Muscle of back (tissue), 13 donors: ENCODE measurements around the gene NPW. TPM values are rescaled to one million over a fixed set of nuclear protein-coding genes. Genes with fewer than 3 reads are reported as not detected.

Source experiments
- DNase-seq, 3 donors: peaks; one replicate each; pipeline versions ENCODE4 v3.0.0 to v3.0.0-alpha.2; 2013
- long read RNA-seq, 9 donors: transcript quantifications; one replicate each; lab custom pipeline, GENCODE V29; 2026
- polyA plus RNA-seq, 10 donors: library from polyadenylated mRNA; unstranded; fragments of 120-200 nt; gene quantifications; one replicate each; pipeline ENCODE4 v1.2.1, GENCODE V29; 2013; ENCODE audit not compliant: insufficient read length in 10 of 10

The NPW gene
- polyA plus RNA-seq: 1 to 10 TPM in 6 of 10 donors, under 1 TPM in 4; 0.59 to 4.1 (median 1.3) TPM
- long read RNA-seq, donor 1, partial matches to known transcripts: 0 of 3 reads
- long read RNA-seq, donor 1, other reads (novel, unspliced or antisense): 0 of 3 reads
- long read RNA-seq, donor 2, partial matches to known transcripts: 0 of 4 reads
- long read RNA-seq, donor 2, other reads (novel, unspliced or antisense): 0 of 4 reads
- long read RNA-seq, donor 3: 0 reads
- long read RNA-seq, donor 4, transcript NPW-202 (2 exons, 991 nt): major isoform, 7 of 7 reads
- long read RNA-seq, donor 4, partial matches to known transcripts: 0 of 7 reads
- long read RNA-seq, donor 4, other reads (novel, unspliced or antisense): 0 of 7 reads
- long read RNA-seq, donor 5, partial matches to known transcripts: 0 of 4 reads
- long read RNA-seq, donor 5, other reads (novel, unspliced or antisense): 0 of 4 reads
- long read RNA-seq, donor 6, partial matches to known transcripts: 0 of 4 reads
- long read RNA-seq, donor 6, other reads (novel, unspliced or antisense): 0 of 4 reads
- long read RNA-seq, donor 7, partial matches to known transcripts: 0 of 3 reads
- long read RNA-seq, donor 7, other reads (novel, unspliced or antisense): 0 of 3 reads
- long read RNA-seq, donor 8, transcript NPW-202 (2 exons, 991 nt): major isoform, 11 of 11 reads
- long read RNA-seq, donor 8, partial matches to known transcripts: 0 of 11 reads
- long read RNA-seq, donor 8, other reads (novel, unspliced or antisense): 0 of 11 reads
- long read RNA-seq, donor 9, partial matches to known transcripts: 0 of 2 reads
- long read RNA-seq, donor 9, other reads (novel, unspliced or antisense): 0 of 2 reads

DNA sequence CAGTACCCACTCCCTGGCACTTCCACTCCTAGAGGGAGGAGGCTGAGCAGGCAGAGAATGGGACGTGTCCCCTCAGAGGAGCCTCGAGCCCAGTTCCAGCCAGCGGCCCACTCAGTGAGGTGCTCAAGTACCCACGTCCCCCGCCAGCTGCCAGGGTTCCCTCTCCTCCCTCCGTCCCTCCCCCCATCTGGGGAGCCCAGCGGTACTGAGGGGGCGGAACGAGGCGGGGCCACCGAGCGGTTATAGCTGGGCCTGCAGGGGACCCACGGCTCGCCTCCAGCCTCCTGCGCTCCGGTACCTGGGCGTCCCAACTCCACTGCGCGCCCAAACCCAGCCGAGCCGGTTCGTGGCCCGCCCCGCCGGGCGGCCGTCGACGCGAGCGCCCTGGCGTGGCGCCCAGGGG, at the start of gene NPW:
NPW (plus strand) TSS at position 268 of the 403 bp plus-strand sequence.
- peak in 1 of 3 donors; percentile 52 for DNase-seq

DNA sequence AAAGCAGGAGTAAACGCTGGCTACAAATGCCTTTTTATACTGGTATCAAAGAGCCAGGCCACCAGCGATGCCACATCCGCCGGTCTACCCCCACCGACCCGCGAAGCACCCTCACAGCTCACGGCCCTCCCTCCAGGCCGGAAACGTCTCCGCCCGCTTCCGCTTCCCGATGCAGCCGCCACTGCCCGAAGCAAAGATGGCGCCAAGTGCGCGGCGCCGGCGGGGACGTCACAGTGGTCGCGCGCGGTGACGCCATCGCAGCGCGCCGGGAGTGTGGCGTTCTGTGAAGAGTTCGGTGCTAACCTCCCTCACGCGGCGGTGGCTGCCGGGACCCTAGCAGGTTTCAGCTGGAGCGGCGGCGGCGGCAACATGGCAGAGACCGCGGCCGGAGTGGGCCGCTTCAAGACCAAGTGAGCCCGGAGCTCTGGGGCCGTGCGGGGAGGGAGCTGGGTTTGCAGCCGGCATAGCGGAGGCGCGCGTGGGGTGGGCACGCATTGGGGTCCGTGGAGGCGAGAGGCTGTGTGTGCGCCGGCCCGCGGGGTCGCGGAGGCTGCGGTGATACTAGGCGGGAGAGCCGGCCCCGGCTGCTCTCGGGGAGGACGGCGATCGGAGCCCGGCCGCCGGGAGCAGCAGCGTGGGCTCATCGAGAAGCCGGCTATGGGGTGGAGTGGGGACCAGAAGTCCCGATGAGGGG, 47.6 kb upstream of the NPW start, which contains the start of gene TBL3:
TBL3 (plus strand) TSS at position 258 of the 694 bp plus-strand sequence; CDS start at position 370, 112 bp downstream.
- DNase-seq: peak; percentile 95 to 98 (median 97)

DNA sequence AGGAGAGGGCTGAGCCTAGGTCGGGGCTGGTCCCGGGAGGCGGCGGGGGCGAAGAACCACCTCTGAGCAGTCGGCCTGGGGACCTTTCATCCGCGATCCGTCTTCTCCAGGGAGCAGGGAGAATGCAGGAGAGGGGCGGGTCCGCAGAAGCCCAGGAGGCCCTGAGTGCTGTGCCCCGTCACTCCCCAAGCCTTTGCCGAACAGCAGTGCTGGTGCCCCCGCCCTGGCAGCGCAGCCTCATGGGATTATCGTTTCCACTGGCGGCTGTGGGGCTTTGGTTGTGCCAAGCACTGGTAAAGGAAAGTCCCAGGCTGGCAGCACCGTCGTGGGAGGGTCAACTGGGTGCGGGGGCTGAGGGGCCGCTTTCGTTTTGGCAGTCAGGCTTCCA, 47.1 kb upstream of the NPW start:
- no peak for DNase-seq

DNA sequence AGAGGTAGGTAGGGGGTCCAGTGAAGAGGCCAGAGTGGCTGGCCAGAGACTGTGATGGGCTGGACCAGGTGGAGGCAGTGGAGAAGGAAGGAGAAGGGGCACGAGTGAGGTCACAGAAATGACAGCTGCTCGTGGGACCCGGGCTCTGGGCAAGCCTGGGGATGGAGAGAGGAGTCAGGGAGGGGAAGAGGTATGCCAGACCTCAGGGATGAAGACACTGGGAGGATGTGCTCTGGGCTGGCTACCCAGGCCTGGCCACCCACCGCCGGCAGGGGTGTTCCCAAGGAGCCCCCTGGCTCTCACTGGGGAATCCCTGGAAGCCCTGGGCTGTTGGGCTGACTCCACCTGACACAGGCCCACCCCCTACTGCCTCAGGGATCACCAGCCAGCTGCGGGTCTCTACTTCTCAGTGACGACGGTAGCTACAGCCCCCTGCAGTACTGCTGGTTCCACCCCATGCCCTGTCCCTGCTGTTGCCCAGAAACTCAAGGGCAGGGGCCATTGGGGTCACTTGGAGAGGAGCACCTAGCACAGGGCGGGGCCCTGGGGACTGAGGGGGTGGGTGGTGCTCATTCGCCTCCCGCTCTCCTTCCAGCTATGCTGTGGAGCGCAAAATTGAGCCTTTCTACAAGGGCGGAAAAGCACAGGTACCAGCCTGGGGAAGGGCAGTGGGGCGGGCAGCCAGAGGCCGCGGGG, 46.0 kb upstream of the NPW start:
- DNase-seq: no peak

DNA sequence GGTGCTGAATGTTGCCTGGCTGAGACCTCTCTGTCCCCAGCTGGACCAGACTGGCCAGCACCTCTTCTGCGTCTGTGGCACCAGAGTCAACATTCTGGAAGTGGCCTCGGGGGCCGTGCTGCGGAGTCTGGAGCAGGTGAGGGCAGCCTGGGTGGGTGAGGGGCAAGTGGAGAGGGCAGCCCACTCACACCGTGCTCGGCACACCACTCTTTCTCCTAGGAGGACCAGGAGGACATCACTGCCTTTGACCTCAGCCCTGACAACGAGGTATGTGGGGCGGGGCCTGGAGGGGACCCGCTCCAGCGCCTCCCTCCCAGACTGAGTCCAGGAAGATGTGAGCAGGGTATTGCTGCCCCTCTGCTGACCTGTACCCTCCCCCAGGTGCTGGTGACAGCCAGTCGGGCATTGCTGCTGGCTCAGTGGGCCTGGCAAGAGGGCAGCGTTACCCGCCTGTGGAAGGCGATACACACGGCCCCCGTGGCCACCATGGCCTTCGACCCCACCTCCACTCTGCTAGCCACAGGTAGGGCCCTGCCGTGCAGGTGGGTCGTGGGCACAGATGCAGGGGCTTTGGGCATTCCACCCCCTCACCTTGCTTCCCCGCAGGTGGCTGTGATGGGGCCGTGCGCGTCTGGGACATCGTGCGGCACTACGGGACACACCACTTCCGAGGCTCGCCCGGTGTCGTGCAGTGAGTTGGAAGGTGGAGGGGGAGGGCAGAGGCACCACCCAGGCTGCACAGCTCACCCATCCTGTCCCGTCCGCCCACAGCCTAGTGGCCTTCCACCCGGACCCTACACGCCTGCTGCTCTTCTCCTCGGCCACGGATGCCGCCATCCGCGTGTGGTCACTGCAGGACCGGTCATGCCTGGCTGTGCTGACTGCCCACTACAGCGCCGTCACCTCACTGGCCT, 45.2 kb upstream of the NPW start:
- no peak for DNase-seq

DNA sequence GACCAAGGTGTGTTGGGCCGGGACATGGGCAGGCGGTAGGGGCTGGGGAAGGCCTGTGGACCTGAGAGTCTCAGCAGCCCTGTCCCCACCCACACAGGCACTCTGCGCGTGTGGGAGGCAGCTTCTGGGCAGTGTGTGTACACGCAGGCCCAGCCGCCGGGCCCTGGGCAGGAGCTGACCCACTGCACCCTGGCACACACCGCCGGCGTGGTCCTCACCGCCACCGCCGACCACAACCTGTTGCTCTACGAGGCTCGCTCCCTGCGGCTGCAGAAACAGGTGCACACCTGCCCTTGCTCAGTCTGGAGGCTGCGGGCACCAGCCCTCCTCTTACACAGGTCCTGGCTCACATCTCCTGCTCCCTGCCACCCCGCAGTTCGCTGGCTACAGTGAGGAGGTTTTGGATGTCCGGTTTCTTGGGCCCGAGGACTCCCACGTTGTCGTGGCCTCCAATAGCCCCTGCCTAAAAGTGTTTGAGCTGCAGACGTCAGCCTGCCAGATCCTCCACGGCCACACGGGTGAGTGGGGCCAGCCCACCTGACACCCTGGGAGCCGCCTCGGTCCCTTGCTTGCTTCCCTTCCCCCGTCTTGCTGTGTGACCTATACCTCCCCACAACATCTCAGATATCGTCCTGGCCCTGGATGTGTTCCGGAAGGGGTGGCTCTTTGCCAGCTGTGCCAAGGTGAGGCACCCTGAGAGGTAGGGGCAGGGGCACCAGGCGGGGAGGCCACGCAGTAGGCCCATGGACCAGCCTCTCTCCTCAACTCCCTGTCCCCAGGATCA, 44.0 kb upstream of the NPW start:
- DNase-seq: no peak

DNA sequence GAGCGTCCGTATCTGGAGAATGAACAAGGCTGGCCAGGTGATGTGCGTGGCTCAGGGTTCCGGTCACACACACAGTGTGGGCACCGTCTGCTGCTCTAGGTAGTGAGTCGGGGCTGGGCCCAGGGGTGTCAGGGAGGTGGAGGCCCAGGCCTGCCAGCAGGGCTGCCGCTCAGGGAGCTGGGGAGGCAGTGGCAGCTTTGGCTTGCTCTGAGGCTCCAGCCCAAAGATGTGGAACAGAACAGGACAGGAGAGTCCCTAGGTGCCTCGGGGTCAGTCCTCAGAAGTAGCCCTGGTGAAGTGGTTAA, 43.4 kb upstream of the NPW start:
- DNase-seq: no peak

DNA sequence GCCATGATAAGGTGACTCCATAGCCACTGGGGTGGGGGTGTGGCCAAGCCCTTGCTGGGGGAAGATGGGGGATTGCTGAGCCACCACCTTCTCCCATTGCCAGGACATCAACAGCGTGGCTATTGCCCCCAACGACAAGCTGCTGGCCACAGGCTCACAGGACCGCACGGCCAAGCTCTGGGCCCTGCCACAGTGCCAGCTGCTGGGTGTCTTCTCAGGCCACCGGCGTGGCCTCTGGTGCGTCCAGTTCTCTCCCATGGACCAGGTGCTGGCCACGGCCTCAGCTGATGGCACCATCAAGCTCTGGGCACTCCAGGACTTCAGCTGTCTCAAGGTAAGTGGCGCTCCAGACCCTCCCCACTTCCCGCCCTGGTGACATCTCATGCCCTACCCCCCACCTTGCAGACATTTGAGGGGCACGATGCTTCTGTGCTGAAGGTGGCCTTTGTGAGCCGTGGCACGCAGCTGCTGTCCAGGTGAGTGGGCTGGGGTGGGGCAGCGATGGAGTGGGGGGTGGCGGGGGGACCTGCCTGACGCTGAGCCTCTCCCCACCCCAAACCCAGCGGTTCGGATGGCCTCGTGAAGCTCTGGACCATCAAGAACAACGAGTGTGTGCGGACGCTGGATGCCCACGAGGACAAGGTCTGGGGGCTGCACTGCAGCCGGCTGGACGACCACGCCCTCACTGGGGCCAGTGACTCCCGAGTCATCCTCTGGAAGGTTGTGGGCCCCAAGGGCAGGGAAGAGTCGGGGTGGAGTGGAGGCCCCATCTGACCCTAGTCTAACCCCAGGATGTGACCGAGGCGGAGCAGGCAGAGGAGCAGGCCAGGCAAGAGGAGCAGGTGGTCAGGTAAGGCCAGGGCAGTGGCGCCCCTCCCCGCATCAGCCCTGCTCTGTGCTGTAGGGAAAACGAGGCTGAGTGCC, 42.4 kb upstream of the NPW start:
- DNase-seq: no peak

DNA sequence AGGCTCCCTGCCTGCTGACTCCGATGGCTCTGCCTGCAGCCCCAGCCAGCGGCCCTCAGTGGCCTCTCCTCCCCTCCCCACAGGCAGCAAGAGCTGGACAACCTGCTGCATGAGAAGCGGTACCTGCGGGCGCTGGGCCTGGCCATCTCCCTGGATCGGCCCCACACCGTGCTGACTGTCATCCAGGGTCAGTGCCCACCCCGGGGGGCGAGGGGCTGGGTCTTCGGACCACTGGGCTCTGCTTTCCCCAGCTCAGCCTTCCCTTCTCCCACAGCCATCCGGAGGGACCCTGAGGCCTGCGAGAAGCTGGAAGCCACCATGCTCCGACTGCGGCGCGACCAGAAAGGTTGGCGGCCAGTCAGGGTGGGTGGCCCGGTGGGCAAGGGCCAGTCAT, 41.7 kb upstream of the NPW start:
- no peak for DNase-seq

DNA sequence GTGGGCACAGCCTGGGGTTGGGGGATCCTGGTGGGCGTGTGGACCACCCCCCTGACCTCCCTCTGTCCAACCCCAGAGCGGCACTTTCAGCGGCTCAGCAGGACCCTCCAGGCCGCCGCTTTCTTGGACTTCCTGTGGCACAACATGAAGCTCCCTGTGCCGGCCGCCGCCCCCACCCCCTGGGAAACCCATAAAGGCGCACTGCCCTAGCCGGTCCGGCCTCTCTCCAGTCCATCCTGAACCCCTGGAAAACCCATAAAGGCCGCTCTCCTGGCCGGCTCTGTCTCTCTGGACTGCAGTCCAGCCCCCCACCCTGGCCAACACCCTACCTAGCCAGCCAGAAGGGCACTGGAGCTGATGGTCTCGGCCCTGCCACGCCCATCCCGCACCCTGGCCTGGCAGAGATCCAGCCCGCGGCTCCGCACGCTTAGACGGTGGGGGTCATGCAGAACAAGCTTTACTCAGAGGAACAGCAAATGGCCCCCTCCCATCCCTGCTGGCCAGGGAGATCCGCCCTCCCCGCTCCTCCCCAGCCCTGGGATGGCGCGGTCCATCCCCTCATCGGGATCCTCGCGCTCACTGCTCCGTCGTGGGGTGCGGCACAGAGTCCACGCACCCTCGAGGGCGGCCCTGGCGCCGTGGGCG, 41.0 kb upstream of the NPW start:
- no peak for DNase-seq

DNA sequence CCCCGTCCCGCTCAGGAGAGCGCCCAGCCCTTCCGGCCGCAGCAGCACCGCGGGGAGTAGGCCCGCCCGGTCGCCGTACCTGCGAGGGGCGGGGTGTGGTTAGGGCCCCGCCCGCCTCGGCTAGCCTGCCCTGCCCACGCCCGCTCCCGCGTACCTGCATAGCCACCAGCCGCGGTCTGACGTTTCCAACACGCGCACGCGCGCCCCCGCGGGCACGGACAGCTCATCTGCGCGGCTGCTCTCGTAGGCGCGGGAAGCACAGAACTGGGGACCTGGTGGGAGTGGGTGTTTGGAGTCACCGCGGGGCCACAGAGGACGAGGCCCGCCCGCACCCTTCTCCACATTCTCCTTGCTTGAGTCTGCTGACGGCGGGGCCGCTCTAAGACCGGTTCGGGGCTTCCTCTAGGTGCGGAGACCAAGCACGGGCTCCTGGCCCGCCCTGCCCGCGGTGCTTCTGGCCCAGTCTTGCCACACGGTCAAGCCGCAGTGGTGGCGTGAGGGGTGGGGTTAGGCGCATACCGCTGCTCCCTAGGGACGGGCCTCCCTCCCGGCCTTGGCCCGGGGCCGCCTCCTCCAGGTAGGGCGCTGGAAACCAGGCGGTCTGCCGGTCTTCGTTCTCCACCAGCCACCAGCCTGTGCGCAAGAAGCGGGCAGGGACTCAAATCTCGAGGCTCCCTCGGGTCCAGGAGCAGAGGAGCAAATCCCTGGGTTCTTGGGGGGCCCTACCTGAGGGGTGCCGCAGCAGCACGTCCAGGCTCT, 40.1 kb upstream of the NPW start:
- DNase-seq: no peak

DNA sequence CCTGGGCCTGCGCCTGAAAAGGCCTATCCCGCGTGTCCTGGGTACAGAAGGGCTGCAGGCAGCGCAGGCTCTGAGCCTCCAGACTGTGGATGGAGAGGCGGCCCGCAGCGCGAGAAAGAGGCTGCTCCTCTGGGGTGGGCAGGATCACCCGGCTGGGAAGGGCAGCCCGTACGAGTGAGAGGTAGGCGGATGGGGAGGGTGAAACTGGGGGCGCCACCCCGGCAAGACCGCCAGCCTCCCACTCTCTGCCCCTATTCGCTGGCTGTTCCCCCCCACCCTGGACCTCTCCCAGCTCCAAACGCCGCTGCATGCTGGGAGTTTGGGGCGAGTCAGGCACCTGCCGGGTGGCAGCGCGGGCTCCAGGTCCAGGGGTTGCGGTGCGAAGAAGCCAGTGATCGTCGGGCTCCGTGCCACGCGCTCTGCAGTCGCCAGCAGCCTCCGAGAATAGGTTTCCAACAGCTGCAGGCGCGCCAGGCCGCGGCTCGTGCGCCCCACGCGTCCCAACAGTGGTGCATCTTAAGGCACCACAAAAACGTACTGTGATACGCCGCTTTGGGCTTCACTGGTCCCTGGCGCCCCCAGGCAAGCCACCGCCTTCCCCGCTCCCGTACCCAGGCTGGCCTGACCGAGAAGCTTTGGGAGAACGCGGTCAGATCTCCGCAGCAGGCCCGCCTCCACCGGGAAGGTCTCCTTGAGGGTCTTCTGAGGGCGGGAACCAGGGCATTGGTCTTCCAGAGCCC, 39.4 kb upstream of the NPW start:
- no peak for DNase-seq

DNA sequence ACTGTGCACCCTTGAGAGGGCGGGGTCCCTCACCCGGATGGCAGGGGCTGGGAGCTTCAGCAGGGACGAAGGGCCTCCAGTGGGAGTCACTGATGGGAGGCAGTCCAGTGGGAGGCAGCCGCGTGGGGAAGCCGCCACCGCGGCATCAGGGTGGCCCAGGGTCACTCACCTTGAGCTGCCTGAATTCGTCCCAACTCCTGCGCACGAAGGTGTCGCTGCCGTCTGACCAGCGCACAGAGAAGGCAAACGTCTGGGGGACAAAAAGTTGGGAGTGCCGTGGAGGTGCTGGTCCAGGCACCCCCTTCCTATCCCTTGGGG, 38.9 kb upstream of the NPW start:
- DNase-seq: no peak

DNA sequence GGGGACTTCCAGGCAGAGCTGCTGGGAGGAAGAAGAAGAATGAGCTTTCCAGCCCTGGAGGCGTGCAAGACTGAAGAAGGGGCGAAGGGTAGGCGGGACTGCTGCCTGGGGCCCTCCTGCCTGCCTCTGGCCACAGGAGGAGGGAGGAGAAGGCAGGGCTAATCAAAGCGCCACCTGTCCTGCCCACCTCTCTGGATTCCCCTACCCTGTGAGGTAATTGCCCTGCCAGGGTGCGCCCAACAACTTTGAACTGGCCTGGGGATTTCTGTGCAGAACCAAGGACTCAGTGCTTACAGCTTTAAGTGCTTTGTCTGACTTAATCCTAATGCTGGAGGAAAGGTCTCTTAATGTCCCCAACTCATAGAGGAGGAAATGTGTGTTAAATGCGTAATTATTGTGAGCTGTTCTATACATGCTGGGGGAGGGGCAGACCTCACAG, 38.2 kb upstream of the NPW start, which contains the start of gene NOXO1:
NOXO1 (minus strand) TSS at position 72 of the 439 bp plus-strand sequence. CDS start 290 bp downstream, outside the sequence.
- DNase-seq: no peak

DNA sequence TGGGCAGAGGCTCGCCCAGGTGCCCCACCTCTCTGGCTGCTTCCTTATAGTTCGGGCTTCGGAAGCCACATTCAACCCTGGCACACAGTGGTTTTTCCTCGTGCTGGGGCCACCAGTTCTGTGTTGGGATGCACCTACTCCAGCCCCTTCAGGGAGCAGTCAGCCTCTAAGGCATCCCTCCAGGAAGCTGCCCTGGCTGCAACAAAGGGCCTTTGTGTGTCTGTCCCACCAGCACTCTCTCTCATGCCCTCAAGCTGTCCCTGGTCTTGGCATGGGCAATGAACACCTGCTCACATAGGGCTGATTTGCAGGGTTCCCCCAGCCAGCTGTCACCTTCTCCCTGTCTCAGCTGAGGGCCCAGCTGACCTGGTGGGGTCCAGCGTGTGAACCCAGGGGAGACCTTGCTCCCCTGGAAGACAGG, 37.6 kb upstream of the NPW start:
- DNase-seq: no peak

DNA sequence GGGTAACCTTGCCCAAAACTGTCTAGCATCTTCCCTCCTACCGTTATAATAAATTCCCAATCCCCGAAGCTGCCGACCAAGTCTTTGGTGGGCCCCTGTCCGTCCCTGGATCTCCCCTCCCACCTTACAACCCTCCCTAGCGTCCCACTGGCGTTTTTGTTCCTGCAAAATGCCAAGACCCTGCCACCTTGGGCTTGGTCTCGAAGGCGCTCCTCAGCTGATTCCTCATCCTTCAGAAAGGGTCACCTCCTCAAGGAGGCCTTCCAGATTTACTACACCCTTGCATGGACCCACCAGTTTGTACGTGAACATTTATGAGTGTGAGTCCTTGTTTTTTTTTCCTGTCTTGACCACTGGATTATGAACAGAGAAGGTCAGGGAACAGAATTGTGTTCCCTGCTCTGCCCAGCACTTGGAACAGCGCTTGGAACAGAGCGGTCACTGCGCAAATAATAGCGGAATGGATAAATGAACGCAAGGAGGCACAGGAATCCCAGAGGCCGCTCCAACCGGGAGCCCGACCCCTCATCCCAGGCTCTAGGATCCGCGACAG, 36.5 kb upstream of the NPW start:
- DNase-seq: no peak
